NCI-H748 (cell line): ENCODE results near the gene PIWIL4.

ENCODE experiments used
- DNase-seq: peaks from one replicate; lab custom pipeline; 2025; ENCODE audit not compliant: unreplicated experiment; lab: John Stamatoyannopoulos, UW

Gene PIWIL4

DNA sequence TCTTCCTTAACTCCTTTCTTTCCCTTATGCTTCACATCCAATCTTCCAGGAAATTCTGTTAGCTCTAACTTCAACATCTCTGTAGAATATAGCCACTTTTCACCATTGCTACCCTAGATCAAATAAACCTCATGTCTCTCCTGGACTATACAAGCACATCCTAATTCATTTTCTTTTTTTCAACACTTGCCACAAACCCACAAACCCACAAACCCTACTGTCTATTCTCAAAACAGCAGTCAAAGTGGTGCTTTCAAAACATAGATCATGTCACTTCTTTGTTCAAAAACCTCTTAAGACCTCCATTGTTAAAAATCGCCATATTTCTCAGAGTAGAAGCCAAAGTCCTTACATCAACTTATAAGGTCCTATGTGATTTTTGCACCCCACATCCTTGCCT is 94.3 kb downstream of the PIWIL4 start:
- no peak for DNase-seq

DNA sequence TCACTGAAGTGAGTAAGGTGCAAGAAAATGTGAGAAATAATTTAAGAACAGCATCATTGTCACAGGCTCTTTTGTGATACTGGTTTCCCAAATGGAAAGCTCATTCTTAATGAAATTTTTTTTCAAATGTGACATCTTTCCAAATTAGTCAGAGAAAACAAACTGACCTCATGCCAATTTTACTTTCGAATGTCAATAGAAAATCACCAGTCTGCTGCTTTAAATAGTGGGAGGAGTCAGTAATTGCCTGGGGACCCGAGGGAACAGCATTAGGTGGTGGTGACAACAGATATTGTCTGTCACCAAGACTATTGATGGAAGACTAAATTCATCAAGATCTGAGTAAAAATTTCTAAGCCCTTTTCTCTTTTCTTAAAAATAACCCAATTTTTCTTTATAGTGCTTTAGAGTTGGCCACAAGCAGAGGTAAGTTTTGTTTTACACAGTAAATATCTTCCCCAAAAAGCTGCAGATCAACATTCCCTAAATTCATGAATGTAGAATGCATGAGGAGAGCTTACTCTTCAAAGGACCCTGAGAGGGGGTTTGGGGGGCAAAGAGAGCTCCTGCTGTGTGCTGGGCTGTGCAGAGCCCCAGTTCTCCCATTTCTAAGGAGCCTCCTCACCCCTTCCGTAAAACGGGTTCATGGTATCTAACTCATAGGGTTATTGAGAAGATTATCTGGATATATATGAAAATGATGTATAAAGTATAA is 95.1 kb downstream of the PIWIL4 start:
- DNase-seq = no peak

DNA sequence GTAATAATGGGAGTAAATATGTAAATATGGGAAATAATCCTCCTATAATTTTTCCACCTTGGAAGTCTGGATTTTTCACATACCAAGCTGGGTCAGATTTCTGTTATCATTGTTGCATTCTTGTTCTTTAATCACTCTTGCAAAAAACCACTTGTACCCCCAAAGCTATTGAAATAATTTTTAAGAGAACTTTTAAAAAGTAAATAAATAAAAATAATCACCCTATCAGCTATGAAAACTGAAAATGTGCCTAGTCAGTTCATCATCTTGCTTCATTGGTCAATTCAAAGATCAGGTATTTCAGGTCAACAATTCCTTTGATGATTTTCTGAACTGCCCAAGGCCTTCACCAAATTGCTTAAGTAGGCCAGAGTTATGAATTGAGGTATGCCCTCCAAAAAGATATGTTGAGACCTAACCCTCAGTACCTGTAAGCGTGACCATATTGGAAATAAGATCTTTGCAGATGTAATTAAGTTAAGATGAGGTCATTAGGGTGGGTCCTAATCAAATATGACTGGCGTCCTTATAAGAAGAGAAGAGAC is 95.8 kb downstream of the PIWIL4 start:
- DNase-seq = no peak

DNA sequence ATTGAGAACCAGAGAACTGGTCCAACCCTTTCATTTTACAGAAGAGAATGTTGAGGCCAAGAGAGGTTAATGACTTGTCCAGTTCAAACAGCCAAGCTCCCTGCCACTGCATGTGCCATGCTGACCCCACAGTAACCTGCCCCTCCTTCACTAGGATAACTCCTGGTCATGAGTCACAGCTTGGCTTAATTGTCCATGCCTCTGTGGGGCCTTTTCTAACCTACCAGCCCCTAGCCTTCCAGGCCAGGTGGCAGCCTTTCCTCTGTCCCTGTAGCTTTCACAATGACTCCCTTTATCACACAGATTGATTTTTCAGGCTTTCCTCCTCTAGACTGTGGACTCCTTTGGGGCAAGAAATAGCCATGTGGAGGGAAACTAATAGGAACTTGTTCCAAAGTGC is 97.2 kb downstream of the PIWIL4 start:
- DNase-seq = no peak

DNA sequence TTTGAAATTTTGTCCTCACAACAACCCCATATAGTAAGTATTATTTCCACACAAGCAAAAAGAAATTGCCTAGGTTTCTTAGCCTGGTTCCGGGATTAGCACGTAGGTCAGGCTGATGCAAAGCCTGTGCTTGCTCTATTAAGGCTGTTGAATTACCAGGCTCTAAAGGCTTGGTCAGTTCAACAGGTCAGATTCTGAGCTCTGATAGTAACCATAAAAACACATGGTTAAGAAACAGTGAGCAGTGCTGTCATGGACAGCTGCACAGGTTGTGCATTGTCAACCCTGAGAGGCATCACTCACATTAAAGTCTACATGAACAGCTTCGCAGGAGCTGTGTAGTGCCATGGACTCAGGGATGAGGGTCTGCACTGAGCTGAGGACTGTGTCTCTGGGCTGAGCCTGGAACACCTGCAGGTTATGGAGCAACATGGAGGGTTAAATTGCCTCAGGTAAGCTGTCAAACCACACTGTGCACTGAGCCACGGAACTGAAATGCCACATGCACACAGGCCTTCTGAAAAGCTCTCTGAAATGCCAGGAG is 98.0 kb downstream of the PIWIL4 start:
- no peak for DNase-seq

DNA sequence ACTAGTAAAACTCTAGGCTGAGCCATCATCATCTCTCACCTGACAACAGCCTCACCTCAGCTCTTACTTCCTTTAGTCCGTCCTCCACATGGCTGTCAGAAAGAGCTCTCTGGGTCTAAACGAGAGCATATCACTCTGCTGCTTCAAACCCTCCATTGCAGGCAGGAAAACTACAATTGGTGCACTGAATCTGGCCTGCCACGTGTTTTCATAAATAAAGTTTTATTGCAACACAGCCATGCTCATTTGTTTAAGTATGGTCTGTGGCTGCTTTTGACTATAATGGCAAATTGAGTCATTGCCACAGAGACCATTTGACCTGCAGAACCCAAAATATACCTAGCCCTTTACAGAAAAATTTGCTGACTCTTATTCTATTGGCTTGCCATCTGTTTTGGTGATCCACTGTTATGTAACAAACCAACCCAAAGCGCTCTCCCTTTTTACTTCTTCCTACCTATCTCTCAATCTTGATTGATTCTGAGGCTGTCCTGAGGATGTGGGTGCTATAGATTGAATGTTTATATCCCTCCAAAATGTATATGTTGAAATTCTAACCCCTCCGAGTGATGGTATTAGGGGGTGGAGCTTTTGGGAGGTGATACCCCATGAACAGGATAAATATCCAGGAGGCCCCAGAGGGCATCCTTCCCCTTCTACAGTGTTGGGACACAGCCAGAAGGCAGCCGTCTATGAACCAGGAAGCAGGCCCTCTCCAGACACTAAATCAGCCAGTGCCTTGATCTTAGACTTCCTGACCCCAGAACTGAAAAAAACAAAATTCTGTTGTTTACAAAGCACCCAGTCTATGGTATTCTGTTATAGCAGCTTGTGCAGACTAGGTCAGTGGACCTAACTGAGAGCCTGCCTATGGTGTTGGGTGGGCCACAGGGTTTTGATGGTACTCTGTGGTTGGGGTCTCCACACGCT is 99.9 kb downstream of the PIWIL4 start:
- DNase-seq = no peak

DNA sequence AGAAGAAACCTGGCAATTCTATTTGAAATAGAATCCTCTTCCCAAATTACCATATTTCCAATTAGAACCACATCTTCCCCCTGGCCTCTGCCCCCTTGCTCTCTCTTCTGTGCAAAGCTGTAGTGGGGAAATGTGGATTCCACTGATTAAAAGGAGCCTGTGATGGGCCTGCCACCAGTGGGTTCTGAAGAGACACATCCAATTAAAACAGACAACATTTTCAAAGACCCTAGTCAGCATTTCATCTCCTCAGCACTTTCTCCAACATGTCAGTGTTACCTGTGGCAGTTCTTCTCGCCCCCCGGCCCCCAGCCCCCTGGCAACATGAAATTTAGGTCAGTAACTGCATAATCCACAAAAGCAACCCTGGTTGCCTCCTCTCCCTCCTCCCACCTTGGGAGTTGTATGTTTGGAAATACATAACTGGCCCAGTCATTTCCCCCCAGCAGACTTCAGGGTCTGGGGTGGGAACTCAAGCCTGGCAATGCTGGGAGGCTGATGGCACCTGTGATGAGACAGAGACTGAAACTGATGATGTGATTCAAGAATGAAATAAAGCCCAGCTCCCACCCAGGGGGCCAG is 101.1 kb downstream of the PIWIL4 start:
- DNase-seq = no peak

DNA sequence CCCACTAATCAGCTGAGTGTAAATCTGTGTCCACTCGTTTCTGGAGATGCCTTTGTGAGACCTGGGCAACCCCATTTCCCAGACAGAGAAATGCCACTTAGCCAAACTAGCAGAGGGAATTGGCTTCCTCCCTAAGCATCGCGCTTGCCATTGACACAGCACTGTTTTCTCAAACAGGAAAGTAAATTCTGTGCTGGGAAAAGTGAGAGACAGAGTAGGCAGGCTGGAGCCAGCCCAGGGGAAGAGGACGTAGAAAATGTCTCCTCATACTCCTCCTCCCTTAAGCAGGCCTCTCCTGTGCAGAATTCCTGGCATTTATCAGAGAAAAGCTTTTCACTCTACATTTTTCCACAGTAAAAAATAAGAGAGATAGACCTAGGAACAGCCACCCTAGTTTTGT is 101.9 kb downstream of the PIWIL4 start:
- DNase-seq = no peak
